ENCODE data around the gene TFAM. TPM values are rescaled to one million over a fixed set of nuclear protein-coding genes. Genes with fewer than 3 reads are reported as not detected.

The TFAM gene
- polyA plus RNA-seq, 1 donor (not counting 4 experiments of a cell fraction or from before 2014, with no cell fraction given) = 25.1 TPM

DNA sequence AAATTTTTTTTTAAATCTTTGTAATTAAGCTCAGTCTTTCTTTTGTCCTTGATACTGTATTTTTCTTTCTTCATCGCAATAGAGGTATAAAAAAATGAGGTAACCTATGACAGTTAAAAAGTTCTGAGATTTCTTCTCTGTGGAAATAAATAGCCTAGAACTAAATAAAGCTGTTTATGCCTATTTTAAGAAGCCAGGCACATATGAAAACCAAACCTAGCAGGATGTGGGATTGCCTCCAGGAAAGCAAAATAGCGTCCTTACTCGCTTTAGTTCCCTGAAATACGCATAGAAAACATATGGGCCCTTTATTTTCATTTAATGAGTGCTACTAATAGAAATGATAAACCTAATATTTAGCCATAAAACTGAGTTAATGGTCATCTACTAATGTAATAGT lies 43.8 kb upstream of the TFAM start:
- H3K4me3 ChIP-seq (ENCODE audit: control insufficient read depth in 2 of 3, extremely low read depth in 1 of 3, insufficient read depth in 2 of 3, low read depth in 1 of 3, low read length in 3 of 3) = no peak overlapping the region
- peaks cover 25% of the 10 kb centered on the region for H3K79me2 ChIP-seq (ENCODE audit: control insufficient read depth, insufficient read depth, low read length)
- no peak overlapping the region for H3K4me2 ChIP-seq (ENCODE audit: control insufficient read depth, extremely low read depth, insufficient read depth, low read depth, low read length)
- H3K27ac ChIP-seq (ENCODE audit: control insufficient read depth, insufficient read depth, low read length) = no peak overlapping the region
- no peaks in the 10 kb centered on the region for H3K9me1 ChIP-seq (ENCODE audit: control insufficient read depth, extremely low read depth, insufficient read depth, low read length)
- dilution Hi-C loops (cut with MboI; ENCODE audit: extremely low pct_ligation_motif_present, low sequenced_read_pairs) = no loop called here
- H3K36me3 ChIP-seq (ENCODE audit: control insufficient read depth in 2 of 2, extremely low read depth in 1 of 2, insufficient read depth in 2 of 2, low read length in 2 of 2) = no peaks in the 10 kb centered on the region
- H2AFZ ChIP-seq (ENCODE audit: control insufficient read depth, low read length) = no peak overlapping the region
- DNase-seq (ENCODE audit: low read depth, low spot score) = no peak
- no peak for FAIRE-seq
- no peaks in the 10 kb centered on the region for H3K9me3 ChIP-seq (ENCODE audit: control insufficient read depth, low read depth, low read length)
- H3K27me3 ChIP-seq (ENCODE audit: control insufficient read depth, extremely low read depth, insufficient read depth, low read length) = no peaks in the 10 kb centered on the region
- TF ChIP-seq CTCF (optimal IDR thresholded peaks at IDR 0.05 in 1 of 3, IDR thresholded peaks at IDR 0.05 in 1 of 3, conservative IDR thresholded peaks at IDR 0.05 in 1 of 3; ENCODE audit: extremely low read depth in 1 of 3, insufficient read depth in 2 of 3, low read length in 3 of 3) (no peak), EZH2 (IDR thresholded peaks at IDR 0.05; ENCODE audit: low read length) (no peak)
- no peaks in the 10 kb centered on the region for H4K20me1 ChIP-seq (ENCODE audit: control insufficient read depth, extremely low read depth, insufficient read depth, low read length)
- no peaks in the 10 kb centered on the region for H3K4me1 ChIP-seq (ENCODE audit: control insufficient read depth, extremely low read depth, insufficient read depth, low read length)
- H3K9ac ChIP-seq (ENCODE audit: control insufficient read depth, extremely low read depth, insufficient read depth, low read length) = no peak overlapping the region

DNA sequence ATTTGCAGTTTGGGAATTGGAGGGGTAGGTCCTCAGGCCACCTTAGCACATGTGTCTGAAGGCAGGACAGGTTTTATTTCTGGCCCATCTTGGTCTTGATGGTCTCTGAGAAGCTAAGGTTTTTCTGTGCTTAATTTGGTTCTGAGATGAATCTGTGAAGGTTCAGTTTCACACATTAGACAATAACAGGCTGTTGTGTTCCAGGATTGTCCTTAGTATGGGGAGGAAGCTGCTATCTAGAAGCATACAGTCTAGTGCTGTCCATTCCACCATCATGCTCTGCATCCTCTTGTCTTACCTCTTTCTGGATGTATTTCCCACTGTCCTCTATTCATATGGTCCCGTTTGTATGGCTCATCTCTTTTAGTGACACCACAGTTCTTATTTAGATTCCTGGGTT lies 43.3 kb upstream of the TFAM start:
- Histone ChIP-seq H3K4me1 (ENCODE audit: control insufficient read depth, extremely low read depth, insufficient read depth, low read length) (no peaks in the 10 kb centered on the region), H4K20me1 (ENCODE audit: control insufficient read depth, extremely low read depth, insufficient read depth, low read length) (no peaks in the 10 kb centered on the region), H3K27me3 (ENCODE audit: control insufficient read depth, extremely low read depth, insufficient read depth, low read length) (no peaks in the 10 kb centered on the region), H2AFZ (ENCODE audit: control insufficient read depth, low read length) (no peak overlapping the region), H3K9me3 (ENCODE audit: control insufficient read depth, low read depth, low read length) (no peaks in the 10 kb centered on the region), H3K9me1 (ENCODE audit: control insufficient read depth, extremely low read depth, insufficient read depth, low read length) (no peaks in the 10 kb centered on the region), H3K36me3 (ENCODE audit: control insufficient read depth in 2 of 2, extremely low read depth in 1 of 2, insufficient read depth in 2 of 2, low read length in 2 of 2) (no peaks in the 10 kb centered on the region), H3K9ac (ENCODE audit: control insufficient read depth, extremely low read depth, insufficient read depth, low read length) (no peak overlapping the region), H3K4me2 (ENCODE audit: control insufficient read depth, extremely low read depth, insufficient read depth, low read depth, low read length) (no peak overlapping the region), H3K79me2 (ENCODE audit: control insufficient read depth, insufficient read depth, low read length) (peaks cover 24% of the 10 kb centered on the region), H3K27ac (ENCODE audit: control insufficient read depth, insufficient read depth, low read length) (no peak overlapping the region), H3K4me3 (ENCODE audit: control insufficient read depth in 2 of 3, extremely low read depth in 1 of 3, insufficient read depth in 2 of 3, low read depth in 1 of 3, low read length in 3 of 3) (no peak overlapping the region)
- TF ChIP-seq EZH2 (IDR thresholded peaks at IDR 0.05; ENCODE audit: low read length) (no peak), CTCF (optimal IDR thresholded peaks at IDR 0.05 in 1 of 3, IDR thresholded peaks at IDR 0.05 in 1 of 3, conservative IDR thresholded peaks at IDR 0.05 in 1 of 3; ENCODE audit: extremely low read depth in 1 of 3, insufficient read depth in 2 of 3, low read length in 3 of 3) (no peak)
- DNase-seq (ENCODE audit: low read depth, low spot score) (no peak), FAIRE-seq (peak; percentile 41)
- dilution Hi-C loops (cut with MboI; ENCODE audit: extremely low pct_ligation_motif_present, low sequenced_read_pairs) = no loop called here

Measured in keratinocyte (primary cell).